ENCODE measurements around the gene EWSR1.

EWSR1 gene

GRCh38 chr22:29269731-29270474 lies 1.8 kb downstream of the EWSR1 start:
- no peak for DNase-seq

- no peak for DNase-seq
Measured at GRCh38 chr22:29270475-29271271, 2.6 kb downstream of the EWSR1 start.

- DNase-seq, result no peak
Measured at GRCh38 chr22:29272624-29273023, 4.6 kb downstream of the EWSR1 start.

- no peak for DNase-seq
Measured at GRCh38 chr22:29275167-29275566, 7.1 kb downstream of the EWSR1 start.

GRCh38 chr22:29275819-29276565 lies 7.9 kb downstream of the EWSR1 start:
- no peak for DNase-seq

DNA sequence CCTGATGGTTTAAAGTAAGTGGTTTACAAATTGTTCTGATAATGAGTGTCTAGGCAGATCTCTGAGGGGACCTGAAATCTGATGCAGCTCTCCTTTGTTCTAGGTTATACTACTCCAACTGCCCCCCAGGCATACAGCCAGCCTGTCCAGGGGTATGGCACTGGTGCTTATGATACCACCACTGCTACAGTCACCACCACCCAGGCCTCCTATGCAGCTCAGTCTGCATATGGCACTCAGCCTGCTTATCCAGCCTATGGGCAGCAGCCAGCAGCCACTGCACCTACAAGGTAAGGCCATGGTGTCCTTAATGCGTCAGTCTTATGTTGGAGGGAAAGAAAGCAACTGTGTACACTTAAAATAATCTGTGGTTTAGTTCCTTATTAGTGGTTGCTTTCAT lies 9.9 kb downstream of the EWSR1 start:
- DNase-seq, result no peak

DNA sequence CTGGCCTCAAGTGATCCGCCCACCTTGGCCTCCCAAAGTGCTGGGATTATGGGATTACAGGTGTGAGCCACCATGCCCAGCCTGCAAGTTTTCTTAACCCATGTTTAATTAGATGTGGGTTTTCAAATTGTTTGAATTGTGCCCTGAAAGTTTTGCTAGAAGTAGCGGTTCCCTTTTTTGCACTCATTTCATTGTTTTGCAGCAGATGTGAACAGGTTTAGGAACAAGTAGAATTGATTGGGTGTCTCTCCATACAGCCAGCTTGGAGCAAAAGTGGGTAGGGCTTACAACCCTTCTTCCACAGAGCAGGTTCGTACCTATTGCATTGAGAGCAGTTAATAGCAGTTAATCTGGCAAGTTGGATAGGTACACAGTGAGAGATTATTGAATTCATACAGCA lies 16.1 kb downstream of the EWSR1 start:
- no peak for DNase-seq

- no peak for DNase-seq
Measured at GRCh38 chr22:29288837-29289236, 20.8 kb downstream of the EWSR1 start.

DNA sequence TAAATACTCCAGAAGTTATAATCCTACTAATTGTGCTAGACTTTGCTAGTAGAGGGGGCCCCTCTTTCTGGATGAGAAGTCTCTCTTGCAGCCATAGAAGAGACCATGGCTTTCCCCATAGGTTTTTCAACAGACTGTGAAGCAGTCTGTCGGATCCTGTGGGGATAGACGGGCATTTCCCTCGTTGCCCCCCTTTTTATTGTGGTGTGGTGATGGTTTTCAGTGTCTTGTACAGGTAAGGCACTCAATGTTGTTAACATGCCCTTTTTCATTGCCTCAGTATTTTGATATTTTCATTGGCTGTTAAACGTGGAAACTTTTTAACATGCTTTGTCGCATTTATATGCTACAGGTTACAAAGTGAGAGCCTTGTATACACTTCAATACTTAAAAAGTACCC lies 22.0 kb downstream of the EWSR1 start:
- DNase-seq, result no peak

DNA sequence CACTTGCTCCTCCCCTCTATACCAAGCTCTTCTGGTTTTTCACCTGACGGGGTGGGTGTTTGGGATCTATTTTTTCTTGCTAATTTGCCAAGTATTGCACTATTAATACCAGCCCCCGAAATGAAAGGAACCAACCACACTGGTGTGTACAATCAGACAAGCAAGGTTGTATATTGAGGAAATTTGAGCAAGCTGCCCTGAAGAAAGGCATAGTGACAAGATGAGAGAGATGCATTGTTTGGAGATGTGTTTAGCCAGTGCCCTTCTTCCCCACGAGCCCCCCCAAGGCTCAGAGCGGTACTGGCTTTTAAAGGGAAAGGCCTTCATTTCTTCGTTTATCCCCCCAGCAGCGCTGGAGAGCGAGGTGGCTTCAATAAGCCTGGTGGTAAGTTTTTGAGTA lies 23.1 kb downstream of the EWSR1 start:
- no peak for DNase-seq

GRCh38 chr22:29292379-29292778 lies 24.3 kb downstream of the EWSR1 start:
- DNase-seq, result no peak

- DNase-seq, result no peak
Measured at GRCh38 chr22:29298641-29299040, 30.6 kb downstream of the EWSR1 start.

DNA sequence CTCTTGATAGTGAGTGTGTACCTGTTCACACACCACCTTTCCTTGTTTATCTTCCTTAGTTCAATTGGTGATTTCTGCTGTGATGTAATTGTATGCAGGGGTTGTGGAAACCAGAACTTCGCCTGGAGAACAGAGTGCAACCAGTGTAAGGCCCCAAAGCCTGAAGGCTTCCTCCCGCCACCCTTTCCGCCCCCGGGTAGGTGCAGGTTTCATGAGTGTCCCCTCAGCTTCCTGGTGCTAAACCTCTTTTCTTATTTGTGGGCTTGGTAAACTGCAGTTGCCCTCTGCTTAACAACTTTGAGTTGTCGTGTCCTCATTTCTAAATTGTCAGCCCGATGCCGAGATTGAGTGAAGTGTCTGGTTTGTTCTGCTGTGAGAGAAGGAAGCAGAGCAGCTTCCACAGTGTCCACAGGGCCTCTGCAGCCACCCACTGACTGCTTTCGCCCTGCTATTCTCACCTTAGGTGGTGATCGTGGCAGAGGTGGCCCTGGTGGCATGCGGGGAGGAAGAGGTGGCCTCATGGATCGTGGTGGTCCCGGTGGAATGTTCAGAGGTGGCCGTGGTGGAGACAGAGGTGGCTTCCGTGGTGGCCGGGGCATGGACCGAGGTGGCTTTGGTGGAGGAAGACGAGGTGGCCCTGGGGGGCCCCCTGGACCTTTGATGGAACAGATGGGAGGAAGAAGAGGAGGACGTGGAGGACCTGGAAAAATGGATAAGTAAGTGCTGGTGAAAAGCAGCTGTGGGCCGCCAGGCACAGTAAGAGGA lies 31.2 kb downstream of the EWSR1 start:
- no peak for DNase-seq

DNA sequence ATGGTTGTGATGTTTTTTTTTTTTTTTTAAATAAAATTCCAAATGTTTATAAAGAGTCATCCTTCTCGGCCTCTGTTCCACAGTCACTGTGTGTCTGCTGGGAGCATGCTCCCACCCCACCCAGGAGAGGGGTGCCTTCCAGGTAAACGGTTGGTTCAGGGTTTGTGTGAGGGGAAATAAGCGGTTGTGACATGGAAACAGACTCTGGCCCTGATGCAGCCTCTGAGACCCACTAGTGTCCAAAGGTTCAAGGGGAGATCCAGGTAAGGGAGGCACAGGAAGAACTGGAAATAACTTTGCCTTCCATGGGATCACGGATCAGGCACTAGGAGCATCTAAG lies 32.4 kb downstream of the EWSR1 start:
- DNase-seq, result no peak

GRCh38 chr22:29300807-29301601 lies 32.9 kb downstream of the EWSR1 start:
- no peak for DNase-seq

DNA sequence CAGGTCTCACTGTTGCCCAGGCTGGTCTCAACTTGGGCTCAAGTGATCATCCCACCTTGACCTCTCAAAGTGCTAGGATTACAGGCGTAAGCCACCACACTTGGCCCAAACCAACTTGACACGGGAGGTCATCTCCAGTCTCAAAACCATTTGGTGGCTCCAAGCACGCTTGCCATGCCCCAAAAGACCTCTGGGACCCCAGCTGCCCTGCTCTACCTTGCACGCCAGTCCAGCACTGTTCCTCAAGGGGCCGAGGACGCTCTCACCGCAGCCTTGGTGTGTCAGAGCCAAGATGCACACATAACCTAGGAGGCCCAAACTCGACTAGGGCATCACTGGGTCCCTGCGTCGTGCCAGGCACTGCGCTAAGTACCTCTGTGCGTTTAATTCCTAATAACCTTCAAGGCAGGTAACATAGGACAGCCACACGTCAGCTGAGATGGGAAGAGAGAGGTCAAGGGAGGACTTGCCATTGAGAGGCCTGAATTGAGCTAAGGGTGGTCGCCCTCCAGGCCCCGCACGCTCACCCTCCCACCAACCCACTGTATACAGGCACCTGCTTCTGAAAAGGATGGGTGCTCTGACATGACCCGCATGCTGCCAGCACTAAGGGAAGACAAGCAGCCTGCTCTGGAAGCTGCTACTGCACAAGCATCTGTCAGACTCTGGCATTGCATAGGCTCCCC lies 33.8 kb downstream of the EWSR1 start:
- no peak for DNase-seq

GRCh38 chr22:29302402-29302680 lies 34.3 kb downstream of the EWSR1 start:
- no peak for DNase-seq

DNA sequence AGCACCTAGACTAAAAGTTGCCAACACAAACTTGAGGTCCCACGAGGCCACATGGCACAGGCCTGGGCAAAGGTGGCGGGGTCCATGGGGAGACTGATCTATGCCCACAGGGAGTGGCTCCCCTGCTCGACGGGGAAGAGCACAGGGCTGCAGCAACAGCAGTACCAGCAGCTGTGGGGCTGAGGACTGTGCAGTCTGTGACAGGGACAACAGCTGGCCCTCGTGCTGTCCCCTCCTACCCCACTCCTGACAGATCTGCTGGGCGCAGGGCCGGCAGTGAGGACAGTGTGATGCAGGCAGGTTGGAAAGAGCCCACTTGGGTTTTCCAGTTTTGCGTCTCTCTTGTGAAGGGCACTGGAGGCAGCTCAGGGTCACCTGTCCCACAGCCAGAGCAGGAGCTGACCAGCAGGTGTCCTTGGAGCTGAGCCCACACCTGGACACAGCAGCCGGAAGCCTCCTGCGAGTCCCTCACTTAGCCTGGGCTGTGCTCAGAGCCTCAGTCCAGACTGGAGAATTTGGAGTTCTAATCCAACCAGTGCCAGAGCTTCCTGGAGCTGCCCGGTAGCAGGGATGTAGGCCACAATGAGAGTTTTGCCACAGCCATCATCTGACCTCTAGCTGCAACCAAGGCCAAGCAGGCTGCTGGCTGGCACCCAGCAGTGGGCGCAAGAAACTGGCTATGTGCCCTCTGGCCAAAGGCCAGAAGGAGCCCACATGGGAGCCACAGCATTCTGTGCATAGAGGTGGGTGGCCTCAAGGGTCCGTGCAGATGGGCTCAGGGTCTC lies 34.8 kb downstream of the EWSR1 start:
- no peak for DNase-seq

DNA sequence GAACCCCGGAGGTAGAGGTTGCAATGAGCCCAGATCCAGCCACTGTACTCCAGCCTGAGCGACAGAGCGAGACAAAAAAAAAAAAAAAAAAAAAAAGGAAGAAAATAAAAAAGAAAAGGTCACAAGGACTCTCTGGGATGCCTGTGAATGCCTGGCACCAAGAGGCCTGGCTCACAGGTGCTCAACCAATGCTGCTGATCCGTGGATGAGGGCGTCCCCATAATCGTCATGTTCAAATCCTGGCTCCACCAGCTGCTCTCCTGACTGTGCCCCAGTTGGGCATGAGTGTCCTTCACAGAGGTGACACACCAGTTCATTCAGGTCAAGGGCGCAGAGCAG lies 37.7 kb downstream of the EWSR1 start:
- DNase-seq, result no peak

DNA sequence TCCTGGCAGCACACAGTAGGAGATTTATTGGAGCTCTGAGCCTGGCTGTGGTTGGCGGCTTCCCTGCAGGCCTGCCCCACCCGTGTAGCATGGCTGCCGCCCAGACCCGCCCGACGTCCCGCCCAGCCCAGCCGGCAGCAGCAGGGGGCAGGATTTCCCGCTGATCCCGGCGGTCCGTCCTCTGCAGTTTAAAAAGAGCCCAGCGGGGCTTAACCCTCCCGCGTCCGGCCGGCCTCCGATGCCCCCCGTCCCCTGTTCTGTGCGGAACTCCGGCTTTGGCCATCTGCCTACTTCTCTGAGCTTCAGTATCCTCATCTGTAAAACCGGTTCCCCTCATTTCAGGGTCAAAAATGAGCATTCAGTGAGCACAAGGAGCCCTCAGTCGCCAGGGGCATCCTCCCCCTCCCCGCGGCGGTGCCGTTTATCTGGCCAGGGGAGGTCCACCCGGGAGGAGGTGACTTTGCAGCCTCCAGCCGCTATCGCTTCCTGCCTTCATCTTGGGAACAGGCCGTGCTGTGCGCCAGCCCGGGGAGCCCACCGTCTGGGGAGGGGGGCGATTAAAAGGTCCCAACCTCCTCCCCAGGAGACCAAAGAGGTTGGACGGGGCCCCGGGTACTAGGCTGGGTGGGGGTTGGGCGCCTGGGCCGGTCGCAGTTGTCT lies 38.2 kb downstream of the EWSR1 start, which contains the start of gene GAS2L1:
Gene GAS2L1 (plus strand): TSS at position 476 of the 660 bp plus-strand sequence. CDS start 1,456 bp downstream, outside the sequence.
- peak; percentile 45 for DNase-seq

Measured in stimulated activated CD4-positive, alpha-beta T cell treated with anti-CD3 and anti-CD28 coated beads, Interleukin-4, amount 100 ng/mL, for 24 hours (primary cell).